Renal cortex interstitium (tissue), 11 donors: ENCODE results near the gene FAM118A. TPM values are rescaled to one million over a fixed set of nuclear protein-coding genes. Genes with fewer than 3 reads are reported as not detected.
"Not testable (repeated sequence)": the region's sequence is repeated elsewhere in the genome, so short reads cannot be mapped to it uniquely, and the experiment has no call there.

Source experiments
- DNase-seq, 11 donors: peaks; one replicate each; pipeline ENCODE4 v3.0.0-alpha.2; 2013; ENCODE audit warnings: low read depth in 9 of 11, low spot score in 4 of 11; ENCODE audit errors: extremely low read depth in 1 of 11
- polyA plus RNA-seq, 3 donors: library from polyadenylated mRNA; unstranded; fragments of 120-200 nt; gene quantifications; one replicate each; pipeline ENCODE4 v1.2.1, GENCODE V29; 2013; ENCODE audit not compliant: insufficient read length in 3 of 3

Gene FAM118A
- polyA plus RNA-seq, 3 donors = 19.2 to 84.7 (median 35.0) TPM

- DNase-seq = no peak
Observed at GRCh38 chr22:45341498-45341897, 31.8 kb downstream of the FAM118A start.

GRCh38 chr22:45343143-45343542 lies 33.4 kb downstream of the FAM118A start:
- no peak for DNase-seq

- DNase-seq = peak in 1 of 11 donors; percentile 13
Observed at GRCh38 chr22:45344334-45344733, 34.6 kb downstream of the FAM118A start.

DNA sequence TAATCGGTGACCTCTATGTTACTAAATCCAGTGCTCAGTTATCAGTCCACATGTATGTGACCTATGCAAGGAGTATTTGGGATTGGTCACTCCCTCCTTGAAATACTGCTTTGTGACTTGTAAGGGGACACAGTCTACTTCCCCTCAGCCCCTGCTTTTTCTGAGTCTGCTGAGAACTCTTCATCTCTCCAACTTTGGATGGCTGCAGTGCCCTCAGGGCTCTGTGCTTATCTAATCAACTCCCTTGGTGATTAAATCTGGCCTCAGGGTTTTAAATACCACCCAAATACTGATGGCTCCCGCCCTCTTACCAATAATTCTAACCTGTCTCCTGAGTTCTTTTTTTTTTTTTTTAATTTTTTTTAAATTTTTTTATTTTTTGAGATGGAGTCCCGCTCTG lies 40.2 kb downstream of the FAM118A start:
- DNase-seq = no peak

DNA sequence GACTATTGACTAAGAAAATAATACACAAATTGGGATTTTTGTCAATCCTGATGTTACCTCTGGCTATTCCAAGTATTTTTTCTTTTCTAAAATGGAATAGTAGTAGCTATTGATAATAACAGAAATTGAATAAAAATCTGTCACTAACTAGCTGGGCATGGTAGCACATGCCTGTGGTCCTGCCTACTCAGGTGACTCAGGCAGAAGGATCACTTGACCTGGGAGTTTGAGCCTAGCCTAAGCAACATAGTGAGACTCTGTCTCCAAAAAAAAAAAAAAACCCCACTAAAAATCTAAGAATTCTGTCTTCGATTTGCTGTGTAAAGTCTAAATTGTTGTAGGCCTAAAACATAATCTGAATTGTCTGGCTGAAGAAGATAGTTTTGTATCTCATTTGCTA lies 42.2 kb downstream of the FAM118A start:
- no peak for DNase-seq

GRCh38 chr22:45352757-45353156 lies 43.0 kb downstream of the FAM118A start:
- not testable (repeated sequence) for DNase-seq

- no peak for DNase-seq
Observed at GRCh38 chr22:45353786-45354185, 44.1 kb downstream of the FAM118A start.

GRCh38 chr22:45357490-45357889 lies 47.8 kb downstream of the FAM118A start:
- DNase-seq = no peak

GRCh38 chr22:45358127-45358526 lies 48.4 kb downstream of the FAM118A start:
- DNase-seq = no peak

DNA sequence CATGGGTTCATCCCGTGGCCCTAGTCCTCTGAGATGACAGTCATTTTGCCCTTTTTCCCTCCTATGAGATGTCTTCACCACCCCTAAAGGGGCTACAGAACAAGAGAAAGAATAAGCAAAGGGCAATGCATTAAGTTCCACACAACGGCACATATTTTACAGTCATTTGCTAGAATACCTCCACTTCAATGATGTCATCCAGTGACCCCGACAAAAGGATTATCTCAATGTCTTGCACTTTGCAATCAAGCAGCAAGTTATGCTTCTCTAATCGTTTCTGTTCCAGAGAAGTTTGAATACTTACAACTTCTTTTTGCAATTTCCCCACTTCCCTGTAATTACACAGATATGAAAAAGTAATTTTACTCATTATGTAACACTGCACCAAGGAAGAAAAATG lies 49.9 kb downstream of the FAM118A start:
- DNase-seq = no peak

DNA sequence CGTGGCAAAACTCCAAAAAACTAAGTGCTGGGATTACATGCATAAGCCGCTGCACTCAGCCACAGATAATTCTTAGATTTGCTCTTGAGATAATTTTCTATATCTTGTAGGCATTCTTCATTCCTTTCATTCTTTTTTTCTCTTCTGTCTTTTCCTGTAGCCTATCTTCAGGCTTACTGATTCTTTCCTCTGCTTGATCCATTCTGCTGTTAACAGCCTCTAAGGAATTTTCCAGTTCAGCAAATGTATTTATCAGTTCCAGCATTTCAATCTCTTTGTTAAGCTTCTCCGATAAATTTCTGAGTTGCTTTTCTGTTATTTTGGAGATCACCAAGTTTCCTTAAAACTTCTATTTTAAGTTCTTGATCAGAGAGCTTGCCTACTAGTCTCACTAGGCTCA lies 57.0 kb downstream of the FAM118A start:
- no peak for DNase-seq

- DNase-seq = not testable (repeated sequence)
Observed at GRCh38 chr22:45373592-45373991, 63.9 kb downstream of the FAM118A start.

GRCh38 chr22:45376009-45376408 lies 66.3 kb downstream of the FAM118A start:
- DNase-seq = no peak

DNA sequence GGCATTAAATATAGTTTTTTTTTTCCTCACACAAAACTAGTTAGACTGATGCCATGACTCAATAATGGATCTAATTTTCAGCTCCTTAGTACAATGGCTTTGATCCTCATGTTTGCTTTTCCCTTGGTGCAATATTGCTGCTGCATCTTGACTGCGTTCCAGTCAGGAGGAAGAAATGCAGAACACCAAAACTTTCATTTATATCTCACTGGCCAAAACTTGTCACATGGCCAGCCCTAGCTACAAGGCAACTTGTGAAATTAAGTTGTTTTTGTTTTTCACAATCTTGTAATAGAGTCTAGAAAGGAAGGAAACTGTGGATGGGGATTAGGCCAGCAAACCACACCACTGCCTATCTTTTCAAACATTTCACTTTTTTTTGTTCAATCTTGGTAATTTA lies 67.0 kb downstream of the FAM118A start:
- DNase-seq = no peak

- no peak for DNase-seq
Observed at GRCh38 chr22:45381348-45381747, 71.6 kb downstream of the FAM118A start.

DNA sequence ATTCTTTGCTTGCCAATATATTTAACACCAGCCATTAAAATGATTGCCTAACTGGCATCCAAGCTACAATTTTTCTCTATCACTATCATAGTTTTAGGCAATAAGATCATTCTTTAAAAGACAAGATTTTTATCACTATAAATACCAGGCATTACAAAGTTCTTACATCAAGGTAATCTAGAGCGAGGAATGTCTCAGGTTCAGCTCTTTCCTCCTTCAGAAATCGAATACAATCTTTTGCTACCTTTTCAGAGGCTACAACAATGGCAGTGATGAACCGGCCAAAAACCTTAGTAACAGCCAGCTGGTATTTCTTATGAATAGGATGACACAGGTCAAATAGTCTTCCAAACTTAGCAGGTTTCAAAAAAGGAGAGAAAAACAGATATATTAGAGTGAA lies 79.8 kb downstream of the FAM118A start:
- DNase-seq = no peak

Other genes starting within 250 kb of the FAM118A start
- 10 to 100 TPM; 52.0 to 60.3 (median 55.6) TPM for gene NUP50, start 146.0 kb upstream of the FAM118A start, polyA plus RNA-seq
- gene KIAA0930, start 69.0 kb upstream of the FAM118A start, polyA plus RNA-seq = 10 to 100 TPM; 20.3 to 30.6 (median 23.4) TPM
- 1 to 10 TPM in 1 of 3 donors, under 1 TPM in 2; 0.65 to 1.3 (median 0.95) TPM for gene UPK3A, start 25.0 kb upstream of the FAM118A start, polyA plus RNA-seq
- under 1 TPM; 0.13 to 0.32 (median 0.20) TPM for gene SMC1B, start 103.7 kb downstream of the FAM118A start, polyA plus RNA-seq
- gene RIBC2, start 103.8 kb downstream of the FAM118A start, polyA plus RNA-seq = 1 to 10 TPM; 7.2 to 7.7 (median 7.3) TPM
- 100 to 1,000 TPM in 1 of 3 donors, 10 to 100 TPM in 2; 92.0 to 152 (median 95.5) TPM for gene FBLN1, start 192.9 kb downstream of the FAM118A start, polyA plus RNA-seq